ENCODE measurements around the gene GPX2. TPM values are rescaled to one million over a fixed set of nuclear protein-coding genes. Genes with fewer than 3 reads are reported as not detected.

GPX2 gene
- total RNA-seq, 1 experiment from 2014 or later: 4.3 TPM

DNA sequence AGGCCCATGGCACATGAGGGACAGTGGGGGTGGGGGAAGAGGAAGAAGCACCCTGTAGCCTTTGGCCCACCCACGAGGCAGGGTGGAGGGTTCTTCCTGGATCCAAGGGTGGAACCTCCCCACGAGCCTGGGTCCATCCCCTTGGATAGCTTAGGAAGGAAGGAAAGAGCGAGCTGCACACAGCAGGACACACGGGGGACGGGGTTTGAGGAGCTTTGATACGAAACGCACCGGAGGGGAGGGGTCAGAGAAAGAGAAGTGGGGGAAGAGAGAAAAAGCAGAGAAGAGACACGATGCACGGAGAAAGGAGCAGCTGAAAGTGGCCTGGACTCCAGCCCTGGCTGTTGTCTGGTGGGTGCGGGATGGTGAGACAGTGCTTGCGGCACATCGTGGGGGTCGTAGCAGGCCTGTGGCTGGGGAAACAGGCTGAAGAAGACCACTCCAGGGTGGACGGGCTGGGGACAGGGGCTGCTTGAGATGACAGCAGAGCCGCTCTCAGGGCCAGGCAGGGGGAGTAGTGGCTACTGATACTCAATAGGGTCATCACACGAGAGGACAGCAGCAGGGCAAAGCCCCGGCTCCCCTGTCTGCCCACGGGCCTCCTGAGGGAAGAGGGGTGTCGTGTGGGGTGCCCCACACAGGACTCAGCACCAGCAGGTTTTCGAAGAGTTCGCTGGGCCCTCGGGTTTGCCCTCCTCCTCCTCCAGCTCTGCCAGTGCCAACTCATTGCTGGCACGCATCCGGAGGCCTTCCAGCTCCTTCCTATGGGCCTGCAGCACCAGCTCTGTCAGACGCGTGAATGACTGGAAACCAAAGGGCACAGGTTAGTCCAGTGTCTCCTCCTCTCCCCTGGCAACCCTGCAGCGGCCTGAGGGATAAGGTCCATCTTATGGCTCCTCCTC lies 5.4 kb upstream of the GPX2 start:
- Histone ChIP-seq H3K36me3 (ENCODE audit: low read depth, low read length) (no peaks in the 10 kb centered on the region), H3K9ac (ENCODE audit: low read length) (no peak overlapping the region), H3F3A (ENCODE audit: low read length, unreplicated experiment) (no peaks in the 10 kb centered on the region), H3K4me3 (ENCODE audit: low read length) (no peak overlapping the region), H4K20me1 (ENCODE audit: low read length) (no peaks in the 10 kb centered on the region), H3K79me2 (ENCODE audit: low read length) (no peaks in the 10 kb centered on the region), H3K27me3 (ENCODE audit: low read length) (no peaks in the 10 kb centered on the region), H3K4me1 (ENCODE audit: insufficient read depth, low read length) (no peaks in the 10 kb centered on the region), H2AFZ (ENCODE audit: low read length) (no peak overlapping the region), H3K9me2 (replicated peaks; ENCODE audit: low read length) (no peaks in the 10 kb centered on the region), H3K9me3 (ENCODE audit: low read length) (no peaks in the 10 kb centered on the region), H3K4me2 (ENCODE audit: low read length) (no peak overlapping the region), H3K27ac (ENCODE audit: low read length) (no peak overlapping the region)
- ChIA-PET POLR2A (ENCODE audit: unreplicated experiment) (no interaction called here), CTCF (no interaction called here)
- TF ChIP-seq EZH2phosphoT487 (IDR thresholded peaks at IDR 0.05; ENCODE audit: borderline replicate concordance, low read length): no peak
- no peak for TF ChIP-seq EZH2 (IDR thresholded peaks at IDR 0.05; ENCODE audit: low read length, unreplicated experiment)
- TF ChIP-seq, protein P1, sequence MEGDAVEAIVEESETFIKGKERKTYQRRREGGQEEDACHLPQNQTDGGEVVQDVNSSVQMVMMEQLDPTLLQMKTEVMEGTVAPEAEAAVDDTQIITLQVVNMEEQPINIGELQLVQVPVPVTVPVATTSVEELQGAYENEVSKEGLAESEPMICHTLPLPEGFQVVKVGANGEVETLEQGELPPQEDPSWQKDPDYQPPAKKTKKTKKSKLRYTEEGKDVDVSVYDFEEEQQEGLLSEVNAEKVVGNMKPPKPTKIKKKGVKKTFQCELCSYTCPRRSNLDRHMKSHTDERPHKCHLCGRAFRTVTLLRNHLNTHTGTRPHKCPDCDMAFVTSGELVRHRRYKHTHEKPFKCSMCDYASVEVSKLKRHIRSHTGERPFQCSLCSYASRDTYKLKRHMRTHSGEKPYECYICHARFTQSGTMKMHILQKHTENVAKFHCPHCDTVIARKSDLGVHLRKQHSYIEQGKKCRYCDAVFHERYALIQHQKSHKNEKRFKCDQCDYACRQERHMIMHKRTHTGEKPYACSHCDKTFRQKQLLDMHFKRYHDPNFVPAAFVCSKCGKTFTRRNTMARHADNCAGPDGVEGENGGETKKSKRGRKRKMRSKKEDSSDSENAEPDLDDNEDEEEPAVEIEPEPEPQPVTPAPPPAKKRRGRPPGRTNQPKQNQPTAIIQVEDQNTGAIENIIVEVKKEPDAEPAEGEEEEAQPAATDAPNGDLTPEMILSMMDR (conservative IDR thresholded peaks at IDR 0.05; ENCODE audit: low read depth, low read length): no peak
- ATAC-seq: no peak
- intact Hi-C loops (cut with micrococcal nuclease): no loop called here
- BruUV-seq (replicated peaks): no TSS peak
- no peak for DNase-seq

GRCh38 chr14:64946310-64947045 lies 3.9 kb upstream of the GPX2 start:
- H2AFZ ChIP-seq (ENCODE audit: low read length): no peak overlapping the region
- ChIA-PET CTCF (no interaction called here), POLR2A (ENCODE audit: unreplicated experiment) (no interaction called here)
- BruUV-seq (replicated peaks): no TSS peak
- H3K36me3 ChIP-seq (ENCODE audit: low read depth, low read length): no peaks in the 10 kb centered on the region
- no peaks in the 10 kb centered on the region for H3K9me3 ChIP-seq (ENCODE audit: low read length)
- no peak for ATAC-seq
- H3K9ac ChIP-seq (ENCODE audit: low read length): no peak overlapping the region
- no peaks in the 10 kb centered on the region for H3K27me3 ChIP-seq (ENCODE audit: low read length)
- DNase-seq: no peak
- TF ChIP-seq EZH2phosphoT487 (IDR thresholded peaks at IDR 0.05; ENCODE audit: borderline replicate concordance, low read length) (no peak), EZH2 (IDR thresholded peaks at IDR 0.05; ENCODE audit: low read length, unreplicated experiment) (no peak)
- TF ChIP-seq, protein P1 (conservative IDR thresholded peaks at IDR 0.05; ENCODE audit: low read depth, low read length): no peak
- no peaks in the 10 kb centered on the region for H3K9me2 ChIP-seq (replicated peaks; ENCODE audit: low read length)
- no peak overlapping the region for H3K4me2 ChIP-seq (ENCODE audit: low read length)
- no peaks in the 10 kb centered on the region for H4K20me1 ChIP-seq (ENCODE audit: low read length)
- intact Hi-C loops (cut with micrococcal nuclease): no loop called here
- H3K4me1 ChIP-seq (ENCODE audit: insufficient read depth, low read length): peaks cover 5% of the 10 kb centered on the region; the same call in 1 of the 2 replicates
- no peak overlapping the region for H3K4me3 ChIP-seq (ENCODE audit: low read length)
- H3K27ac ChIP-seq (ENCODE audit: low read length): no peak overlapping the region
- no peaks in the 10 kb centered on the region for H3K79me2 ChIP-seq (ENCODE audit: low read length)
- no peaks in the 10 kb centered on the region for H3F3A ChIP-seq (ENCODE audit: low read length, unreplicated experiment)

Data from PC-3 (cell line).